Putamen (tissue), 1 donor: ENCODE measurements around the gene ASPA.

ENCODE experiments used
- DNase-seq: peaks from one replicate; pipeline ENCODE4 v3.0.0-alpha.2; 2016; ENCODE audit warnings: low spot score

ASPA gene

DNA sequence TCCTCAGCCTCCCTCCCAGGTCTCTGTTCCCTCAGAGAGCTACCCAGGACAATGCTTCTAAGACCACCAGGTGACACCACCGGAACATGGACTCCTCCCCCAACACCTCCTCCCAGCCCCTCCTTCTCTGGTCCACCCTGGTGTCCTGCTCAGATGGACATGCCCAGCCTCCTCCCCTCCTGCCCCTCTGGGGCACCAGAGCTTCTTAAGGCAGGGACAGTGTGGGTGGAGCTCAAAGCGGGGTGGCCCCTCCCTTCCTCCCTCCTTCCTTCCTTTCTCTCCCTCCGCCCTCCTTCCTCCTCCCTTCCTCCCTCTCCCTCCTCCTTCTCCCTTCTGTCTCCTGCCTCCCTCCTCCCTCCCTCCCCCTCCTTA, 59.1 kb downstream of the ASPA start:
- DNase-seq = peak; percentile 85

DNA sequence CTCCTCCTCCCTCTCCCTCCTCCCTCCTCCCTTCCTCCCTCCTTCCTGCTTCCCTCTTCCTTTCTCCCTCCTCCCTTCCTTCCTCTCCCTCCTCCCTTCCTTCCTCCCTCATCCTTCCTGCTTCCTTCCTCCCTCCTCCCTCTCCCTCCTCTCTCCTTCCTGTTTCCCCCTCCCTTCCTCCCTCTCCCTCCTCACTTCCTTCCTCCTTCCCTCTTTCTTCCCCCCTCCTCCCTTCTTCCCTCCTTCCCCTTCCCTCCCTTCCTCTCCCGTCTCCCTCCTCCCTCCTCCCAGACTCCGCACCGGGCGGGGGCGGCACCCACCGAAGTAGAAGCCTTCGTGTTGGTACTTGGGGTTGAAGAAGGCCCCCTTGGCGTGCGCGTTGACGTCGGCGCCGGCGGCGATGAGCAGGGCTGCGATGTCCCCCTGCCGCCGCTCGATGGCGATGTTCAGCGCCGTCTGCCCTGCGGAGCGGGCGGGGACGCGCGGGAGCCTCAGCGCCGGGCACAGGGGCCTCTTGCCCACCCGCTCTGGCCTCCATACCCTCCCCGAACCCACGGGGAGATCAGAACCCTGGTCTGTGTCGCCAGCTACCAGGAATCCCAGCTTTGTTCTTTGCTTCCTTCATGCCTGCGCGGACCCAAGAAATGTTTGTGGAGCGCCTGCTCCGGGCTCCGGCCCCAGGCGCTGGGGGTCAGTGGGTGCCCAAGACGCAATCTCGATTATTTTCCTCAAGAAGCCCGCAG, 59.6 kb downstream of the ASPA start:
- DNase-seq = peak; percentile 86

DNA sequence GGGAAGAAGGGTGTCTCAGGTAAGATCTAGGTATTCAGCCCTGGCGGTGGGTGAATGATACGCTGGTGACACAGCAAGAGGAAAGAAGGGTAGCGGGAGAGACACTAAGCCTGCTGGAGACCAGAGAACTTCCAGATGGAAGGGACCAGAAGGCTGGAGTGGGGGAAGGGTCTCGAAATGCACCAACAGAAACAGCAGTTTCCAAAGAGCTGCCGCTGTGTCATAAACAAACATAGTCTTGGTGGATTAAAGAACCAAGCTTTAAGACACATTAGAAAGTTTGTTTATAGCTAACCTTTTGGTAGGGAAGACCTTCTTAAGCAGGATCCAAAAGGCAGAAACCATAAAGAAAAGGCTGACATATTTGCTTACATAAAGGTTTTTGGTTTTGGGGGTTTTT, 60.9 kb downstream of the ASPA start:
- no peak for DNase-seq

DNA sequence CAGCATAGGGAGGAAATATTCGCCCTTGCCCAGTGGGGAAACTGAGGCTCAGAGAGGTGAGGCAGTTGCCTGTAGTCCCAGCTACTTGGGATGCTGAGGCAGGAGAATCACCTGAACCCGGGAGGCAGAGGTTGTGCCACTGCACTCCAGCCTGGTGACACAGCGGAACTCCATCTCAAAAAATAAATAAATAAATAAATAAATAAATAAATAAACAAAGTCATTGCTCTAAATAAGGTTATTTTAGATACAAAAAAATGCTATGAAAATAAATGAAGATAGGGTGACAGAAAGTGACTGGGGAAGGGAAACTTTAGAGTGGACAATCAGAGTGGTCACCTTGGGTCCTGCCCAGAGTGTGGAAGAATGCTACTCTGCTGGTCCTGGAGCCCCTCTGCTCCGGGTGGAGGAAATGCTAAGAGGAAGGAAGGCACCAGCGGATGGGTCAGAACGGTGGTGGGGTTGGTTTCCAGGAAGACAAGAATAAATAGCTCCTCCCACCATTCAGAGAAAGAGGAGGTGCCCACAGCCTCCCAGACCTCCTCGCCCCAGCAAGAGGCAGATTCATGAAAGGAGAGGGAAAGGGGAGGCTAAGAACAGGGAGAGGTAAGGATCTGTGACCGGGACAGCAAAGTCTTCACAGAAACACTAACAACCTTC, 64.2 kb downstream of the ASPA start:
- no peak for DNase-seq

DNA sequence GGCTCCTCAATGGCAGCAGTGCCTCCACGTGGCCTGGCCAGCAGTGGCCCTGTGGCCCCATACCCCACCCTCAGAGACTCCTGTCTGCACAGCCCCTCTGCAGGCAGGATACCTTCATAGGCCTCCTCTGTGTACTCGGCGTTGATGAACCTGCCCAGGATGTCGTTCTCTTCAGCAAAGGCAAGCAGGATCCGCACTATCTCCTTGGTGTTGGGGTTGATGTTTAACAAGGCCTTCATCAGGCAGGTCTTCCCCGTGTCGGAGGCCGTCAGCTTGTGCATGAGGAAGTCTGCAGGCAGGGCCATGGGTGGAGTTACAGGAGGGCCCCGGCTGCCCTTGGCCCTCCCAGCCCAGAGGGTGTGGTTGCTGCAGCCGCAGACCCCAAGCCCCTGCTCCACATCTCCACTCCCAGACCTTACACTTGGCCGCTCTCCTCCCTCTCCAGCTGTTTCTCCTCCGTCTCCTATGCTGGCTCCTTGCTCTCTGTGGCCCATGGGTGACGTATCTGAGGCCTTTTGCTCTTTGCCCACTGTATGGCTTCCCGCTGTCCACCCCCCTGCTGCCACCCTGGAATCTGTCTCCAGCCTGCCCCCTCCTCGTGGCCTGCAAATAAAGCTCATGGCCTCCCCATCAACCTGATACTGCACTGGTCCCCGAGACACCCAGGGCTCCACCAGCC, 66.8 kb downstream of the ASPA start:
- DNase-seq = no peak

DNA sequence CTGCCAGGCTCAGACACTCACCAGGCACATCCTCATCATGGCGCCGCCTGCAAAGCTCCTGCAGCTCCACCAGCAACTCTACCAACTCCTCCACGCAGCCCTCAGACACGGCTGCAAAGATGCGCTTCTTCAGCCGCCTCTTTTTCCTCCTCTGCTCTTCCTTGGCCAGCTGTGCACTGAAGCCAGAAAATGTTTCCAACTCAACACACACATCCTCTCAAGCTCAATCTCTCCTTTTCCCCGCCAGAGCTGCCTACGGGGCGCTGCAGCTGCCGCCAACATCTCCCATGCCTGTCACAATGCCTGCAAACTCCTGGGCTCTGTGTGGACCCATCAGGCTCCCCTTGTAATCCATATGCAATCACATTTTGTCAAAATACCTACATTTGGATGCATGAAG, 67.7 kb downstream of the ASPA start:
- DNase-seq = no peak

- no peak for DNase-seq
Measured at GRCh38 chr17:3544365-3544764, 68.6 kb downstream of the ASPA start.

DNA sequence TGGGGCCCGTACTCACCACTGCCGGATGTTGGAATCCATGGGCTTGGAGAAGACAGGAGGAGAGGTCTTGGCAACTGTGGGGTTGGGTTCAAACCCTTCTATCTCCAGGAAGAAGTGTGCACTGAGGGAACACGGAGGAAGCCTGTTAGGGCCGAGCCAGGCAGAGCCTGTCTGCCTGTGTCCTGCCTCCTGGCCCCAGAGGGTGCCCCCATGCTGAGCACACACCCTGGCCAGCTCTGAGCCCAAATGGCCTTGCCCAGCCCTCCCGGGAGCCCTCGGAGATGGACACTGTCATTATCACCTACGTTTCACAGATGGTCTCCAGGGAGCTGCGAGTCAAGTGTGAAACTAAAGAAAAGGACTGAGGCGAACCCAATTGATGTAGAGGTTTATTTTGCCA, 69.4 kb downstream of the ASPA start:
- no peak for DNase-seq

GRCh38 chr17:3546521-3546920, 70.7 kb downstream of the ASPA start:
- no peak for DNase-seq

DNA sequence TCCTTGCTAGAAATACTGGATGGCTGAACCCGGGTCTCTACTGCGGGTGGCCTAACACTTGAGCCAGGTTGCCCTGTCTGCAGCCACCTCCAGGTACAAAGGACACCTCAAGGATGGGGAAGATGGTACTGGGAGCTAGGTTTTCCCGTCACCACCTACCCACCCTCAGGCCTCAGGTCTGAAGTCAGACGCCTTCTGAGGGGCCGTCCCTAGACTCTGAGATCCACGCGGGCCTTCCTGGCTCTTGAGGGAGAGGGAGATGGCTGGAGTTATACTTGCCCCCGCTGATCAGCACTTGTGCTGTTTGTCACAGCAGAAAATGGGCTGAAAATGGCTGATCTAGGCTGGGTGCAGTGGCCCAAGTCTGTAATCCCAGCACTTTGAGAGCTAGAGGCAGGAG, 71.2 kb downstream of the ASPA start:
- no peak for DNase-seq

DNA sequence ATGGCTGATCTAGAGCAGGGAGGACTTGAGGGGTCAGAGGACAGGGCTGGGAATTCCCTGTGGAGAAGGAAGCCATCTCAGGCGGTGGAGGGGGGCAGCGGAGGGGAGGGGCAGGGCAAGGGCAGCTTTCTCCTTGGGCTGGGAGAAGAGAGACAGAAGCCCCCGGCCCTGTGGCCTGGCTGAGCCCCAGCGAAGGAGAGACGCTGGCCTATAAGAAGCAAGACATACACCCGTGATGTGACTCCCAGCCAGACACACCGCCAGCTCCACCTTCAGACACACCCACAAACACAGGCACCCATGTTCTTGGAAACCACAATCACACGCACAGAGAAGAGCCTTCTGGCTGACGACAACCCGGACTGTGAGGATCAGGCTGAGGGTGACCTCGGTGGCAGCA, 71.8 kb downstream of the ASPA start:
- DNase-seq = no peak

- no peak for DNase-seq
Measured at GRCh38 chr17:3549610-3550162, 73.9 kb downstream of the ASPA start.

DNA sequence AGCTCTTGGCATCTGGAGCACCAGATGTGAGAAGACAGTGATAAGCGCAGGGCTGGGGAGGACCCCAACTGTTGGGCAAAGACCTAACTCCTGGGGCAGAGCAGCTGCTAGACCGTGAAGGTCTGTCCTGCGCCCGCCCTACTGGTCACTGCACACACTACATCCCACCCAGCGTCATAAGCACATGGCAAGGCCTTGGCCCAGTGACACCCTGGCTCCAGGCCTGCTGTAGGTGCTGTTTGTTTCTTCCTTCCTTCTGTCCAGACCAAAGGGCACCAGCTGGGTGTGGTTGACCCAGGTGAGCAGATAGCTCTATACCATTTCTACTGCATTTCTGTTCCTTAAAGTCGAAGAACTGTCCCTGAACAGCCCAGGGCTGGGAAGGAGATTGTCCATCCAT, 75.4 kb downstream of the ASPA start:
- no peak for DNase-seq

DNA sequence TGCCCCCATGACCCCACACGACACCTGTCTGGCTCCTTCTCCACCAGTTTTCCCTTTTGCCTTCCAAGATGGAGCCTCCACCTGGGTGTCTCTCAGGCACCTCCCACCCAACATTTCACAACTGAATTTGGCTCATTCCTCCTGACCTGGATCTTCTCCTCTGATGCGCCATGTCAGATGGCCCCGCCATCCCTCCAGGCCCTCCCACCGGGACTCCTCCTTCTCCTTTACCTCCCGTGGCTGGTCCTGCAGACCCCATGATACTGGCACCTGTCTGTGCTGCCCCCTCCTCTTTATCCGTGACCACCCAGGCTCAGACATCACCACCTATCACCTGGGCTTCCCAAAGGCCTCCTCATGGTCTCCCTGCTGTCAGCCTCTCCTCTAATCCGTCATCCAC, 77.1 kb downstream of the ASPA start:
- no peak for DNase-seq
